ENCODE data around the gene LPO. TPM values are rescaled to one million over a fixed set of nuclear protein-coding genes. Genes with fewer than 3 reads are reported as not detected.

Gene LPO
- total RNA-seq, 1 experiment from 2014 or later, result 0.20 TPM

- Mint-ChIP-seq H3K4me1 (peaks cover 11% of the 10 kb centered on the region), H3K4me3 (no peak overlapping the region), H3K27ac (no peak overlapping the region), H3K27me3 (ENCODE audit: low read depth) (no peaks in the 10 kb centered on the region; the same call in 1 of the 2 replicates), H3K9me3 (no peaks in the 10 kb centered on the region), H3K36me3 (no peaks in the 10 kb centered on the region)
- ATAC-seq (no peak), DNase-seq (ENCODE audit: low spot score) (no peak)
- TF ChIP-seq CREB1 (CRISPR knock-in tag; IDR thresholded peaks at IDR 0.05), result no peak
- TF ChIP-seq KAT7 (CRISPR knock-in tag; IDR thresholded peaks at IDR 0.05; ENCODE audit: borderline replicate concordance), result no peak
- TF ChIP-seq GABPB1 (CRISPR knock-in tag; IDR thresholded peaks at IDR 0.05), result no peak
- no peak for TF ChIP-seq SP1 (CRISPR knock-in tag; conservative IDR thresholded peaks at IDR 0.05)
- TF ChIP-seq ZNF425 (CRISPR knock-in tag; conservative IDR thresholded peaks at IDR 0.05), result no peak
- TF ChIP-seq AFF4 (CRISPR knock-in tag; IDR thresholded peaks at IDR 0.05; ENCODE audit: borderline replicate concordance), result no peak
- no peak for TF ChIP-seq ZNF219 (CRISPR knock-in tag; IDR thresholded peaks at IDR 0.05; ENCODE audit: borderline replicate concordance)
- TF ChIP-seq ZBTB43 (CRISPR knock-in tag; IDR thresholded peaks at IDR 0.05), result no peak
- TF ChIP-seq ZNF121 (CRISPR knock-in tag; IDR thresholded peaks at IDR 0.05), result no peak
- POLR2A ChIA-PET, result no interaction called here
- CTCF ChIA-PET, result interaction anchor here (0.9 to 7.1 kb wide), 4 partner anchors 11 to 133 kb away, joined by 3 to 97 read pairs (median 16); partner anchors contain the start of gene RNF43
Observed at GRCh38 chr17:58306131-58306951, 68.0 kb downstream of the LPO start.

GRCh38 chr17:58307468-58308172 lies 69.2 kb downstream of the LPO start:
- Mint-ChIP-seq H3K4me3 (no peak overlapping the region), H3K9me3 (no peaks in the 10 kb centered on the region), H3K27ac (no peak overlapping the region), H3K36me3 (no peaks in the 10 kb centered on the region), H3K27me3 (ENCODE audit: low read depth) (no peaks in the 10 kb centered on the region; the same call in 1 of the 2 replicates), H3K4me1 (peaks cover 14% of the 10 kb centered on the region)
- ChIA-PET CTCF (interaction anchor here (0.7 to 7.1 kb wide), 28 partner anchors 9 to 180 kb away, joined by 3 to 97 read pairs (median 6); partner anchors contain the start of genes HSF5, MKS1, RNF43 and SUPT4H1), POLR2A (interaction anchor here (0.7 to 0.9 kb wide), 3 partner anchors 24 to 110 kb away, joined by 3 read pairs; partner anchors contain the start of gene RNF43)
- TF ChIP-seq SMAD3 (CRISPR knock-in tag; IDR thresholded peaks at IDR 0.05; ENCODE audit: borderline replicate concordance), result 0 out of 2 replicates have a peak, but pooled peaks have one; percentile 8
- no peak for TF ChIP-seq FOXP4 (CRISPR knock-in tag; IDR thresholded peaks at IDR 0.05)
- no peak for TF ChIP-seq E2F5 (CRISPR knock-in tag; IDR thresholded peaks at IDR 0.05)
- ATAC-seq (no peak), DNase-seq (ENCODE audit: low spot score) (no peak)
